ENCODE results near the gene UPK1A.

UPK1A gene

GRCh38 chr19:35717665-35718344 is 51.5 kb downstream of the UPK1A start, which contains the start of gene KMT2B:
Gene KMT2B (plus strand): TSS chr19:35718003. CDS start chr19:35718019, 16 bp downstream.
- Histone ChIP-seq H3K36me3 (peaks cover 33% of the 10 kb centered on the region), H3K9me3 (no peaks in the 10 kb centered on the region), H3K27me3 (peaks cover 10% of the 10 kb centered on the region), H3K4me3 (ENCODE audit: low read depth in 1 of 2, low read length in 1 of 2) (peak within 1 kb of the TSS; percentile 88 to 91), H3K4me1 (ENCODE audit: control insufficient read depth in 1 of 2, insufficient read depth in 1 of 2, low read depth in 1 of 2, low read length in 1 of 2) (peaks cover 29 to 35% of the 10 kb centered on the region in 2 experiments), H3K27ac (peak within 1 kb of the TSS; percentile 95)
- peak; percentile 18 for TF ChIP-seq CTCF (IDR thresholded peaks at IDR 0.05)

- peak overlapping the region; percentile 72 to 82 for H3K4me3 ChIP-seq (ENCODE audit: low read depth in 1 of 2, low read length in 1 of 2)
- no peaks in the 10 kb centered on the region for H3K9me3 ChIP-seq
- peak overlapping the region; percentile 95 for H3K27ac ChIP-seq
- H3K27me3 ChIP-seq: peaks cover 8% of the 10 kb centered on the region
- TF ChIP-seq CTCF (IDR thresholded peaks at IDR 0.05): no peak
- H3K36me3 ChIP-seq: peaks cover 40% of the 10 kb centered on the region
- H3K4me1 ChIP-seq (ENCODE audit: control insufficient read depth in 1 of 2, insufficient read depth in 1 of 2, low read depth in 1 of 2, low read length in 1 of 2): peaks cover 29 to 35% of the 10 kb centered on the region in 2 experiments
Observed at GRCh38 chr19:35718345-35719041, 52.2 kb downstream of the UPK1A start.

- no peak for TF ChIP-seq CTCF (IDR thresholded peaks at IDR 0.05)
- Histone ChIP-seq H3K9me3 (no peaks in the 10 kb centered on the region), H3K27me3 (no peaks in the 10 kb centered on the region), H3K4me3 (ENCODE audit: low read depth in 1 of 2, low read length in 1 of 2) (peak overlapping the region; percentile 72 to 82), H3K27ac (no peak overlapping the region), H3K4me1 (ENCODE audit: control insufficient read depth in 1 of 2, insufficient read depth in 1 of 2, low read depth in 1 of 2, low read length in 1 of 2) (peaks cover 29 to 35% of the 10 kb centered on the region in 2 experiments), H3K36me3 (peaks cover 51% of the 10 kb centered on the region)
Observed at GRCh38 chr19:35719402-35720162, 53.3 kb downstream of the UPK1A start.

- no peak overlapping the region for H3K27ac ChIP-seq
- H3K9me3 ChIP-seq: no peaks in the 10 kb centered on the region
- H3K27me3 ChIP-seq: no peaks in the 10 kb centered on the region
- no peak for TF ChIP-seq CTCF (IDR thresholded peaks at IDR 0.05)
- H3K4me3 ChIP-seq (ENCODE audit: low read depth in 1 of 2, low read length in 1 of 2): no peak overlapping the region
- H3K4me1 ChIP-seq (ENCODE audit: control insufficient read depth in 1 of 2, insufficient read depth in 1 of 2, low read depth in 1 of 2, low read length in 1 of 2): peaks cover 29 to 35% of the 10 kb centered on the region in 2 experiments
- H3K36me3 ChIP-seq: peaks cover 57% of the 10 kb centered on the region
Observed at GRCh38 chr19:35720163-35720524, 53.8 kb downstream of the UPK1A start.

- TF ChIP-seq CTCF (IDR thresholded peaks at IDR 0.05): no peak
- H3K36me3 ChIP-seq: peaks cover 62% of the 10 kb centered on the region
- H3K4me3 ChIP-seq (ENCODE audit: low read depth in 1 of 2, low read length in 1 of 2): no peak overlapping the region
- no peak overlapping the region for H3K27ac ChIP-seq
- no peaks in the 10 kb centered on the region for H3K27me3 ChIP-seq
- H3K4me1 ChIP-seq (ENCODE audit: control insufficient read depth in 1 of 2, insufficient read depth in 1 of 2, low read depth in 1 of 2, low read length in 1 of 2): peaks cover 26 to 30% of the 10 kb centered on the region in 2 experiments
- H3K9me3 ChIP-seq: no peaks in the 10 kb centered on the region
Observed at GRCh38 chr19:35720648-35721047, 54.3 kb downstream of the UPK1A start.

Data from neutrophil (primary cell).